Heart left ventricle (tissue), 13 donors: ENCODE data around the gene ITPK1.

Source experiments
- CTCF ChIP-seq, 12 donors: fragments of 200-600 bp; sonication (generic) in 4 of 12; IDR thresholded peaks; one replicate each; pipeline versions ENCODE4 v1.5.0 to v1.8.0; 2018 to 2022; ENCODE audit warnings: antibody characterized with exemption in 12 of 12, mild to moderate bottlenecking in 5 of 12
- POLR2A ChIP-seq, 2 donors: fragments of 450-650 bp; IDR thresholded peaks; one replicate each; pipeline ENCODE4 v1.6.1; 2017; ENCODE audit warnings: antibody characterized with exemption in 2 of 2, mild to moderate bottlenecking in 2 of 2, moderate library complexity in 2 of 2
- donor health status: ischemic (EF 13 %, LVEDD 7.1; RV severe dilation, severe dysfunction).
- donor health status: DM: no; HTN: yes; CAD: no.
- donor health status: DM: no; HTN: no; CAD: no.
- donor health status: ischemic (EF 25% LVEDD 6.9; RV normal size, moderate dysfunction).
- donor health status: ischemic (EF 25% LVEDD 5.7; RV mildly dilated, moderate dysfunction).
- donor health status: ischemic (EF 35%, LVEDD 5.7; RV mildly dilated, moderate dysfunction).
- donor health status: nonischemic (EF 11% LVEDD 7.7; RV severe dilation, severe dysfunction).
- donor health status: DM: yes; HTN: yes; CAD: no.
- donor health status: PGD.
- donor health status: ischemic (EF 29% LVEDD 5.4; RV normal size, mild dysfunction).
- donor health status: nonischemic (EF 23%, LVEDD 6.1; RV moderate dilation, normal function).

DNA sequence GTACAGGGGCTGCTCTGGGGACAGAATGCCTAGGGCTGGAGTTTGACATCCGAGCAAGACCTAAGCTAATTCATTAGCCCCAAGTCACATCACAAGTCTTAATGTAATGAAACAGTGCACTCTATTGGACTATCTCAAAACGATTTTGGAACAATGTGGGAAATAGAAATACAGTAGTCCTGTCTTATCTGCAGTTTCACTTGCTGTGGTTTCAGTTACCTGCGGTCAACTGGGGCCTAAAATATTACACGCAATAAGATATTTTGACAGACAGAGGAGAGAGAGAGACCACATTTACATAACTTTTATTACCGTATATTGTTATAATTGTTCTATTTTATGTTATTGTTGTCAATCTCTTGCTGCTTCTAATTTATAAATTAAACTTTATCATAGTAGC is 47.8 kb upstream of the ITPK1 start:
- TF ChIP-seq CTCF (IDR thresholded peaks at IDR 0.05), result no peak
- TF ChIP-seq POLR2A (IDR thresholded peaks at IDR 0.05), result no peak
